Measurements from ENCODE around the gene ATF7IP2.

Gene ATF7IP2

DNA sequence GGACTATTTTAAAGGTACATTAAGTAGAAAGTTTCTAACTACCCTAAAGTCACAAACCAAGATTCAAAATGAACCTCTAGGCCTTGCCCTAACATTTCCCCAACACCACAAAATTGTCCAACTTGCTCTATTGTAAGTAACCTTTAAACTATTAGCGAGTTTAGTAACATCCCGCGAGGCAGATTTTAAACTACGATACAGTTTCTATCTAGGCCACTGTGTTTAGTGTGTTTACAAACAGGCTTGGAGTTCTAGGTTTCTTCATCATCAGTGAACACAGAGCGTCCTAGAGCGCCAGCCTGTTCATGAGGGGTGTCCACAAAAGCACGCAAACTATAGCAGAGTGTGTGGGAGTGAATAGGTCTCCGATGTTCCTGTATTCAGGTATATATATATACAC lies 142.8 kb downstream of the ATF7IP2 start:
- H3K27me3 Mint-ChIP-seq, result no peaks in the 10 kb centered on the region
- no peaks in the 10 kb centered on the region for H3K9me3 Mint-ChIP-seq
- peaks cover 2% of the 10 kb centered on the region for H3K36me3 Mint-ChIP-seq (ENCODE audit: insufficient read depth)
- ATAC-seq (replicated peaks; ENCODE audit: extremely low read depth, poor library complexity, severe bottlenecking) (no peak), DNase-seq (ENCODE audit: low spot score in 2 of 2) (no peak)
- no peaks in the 10 kb centered on the region for H3K4me1 Mint-ChIP-seq
- H3K4me3 Mint-ChIP-seq, result no peak overlapping the region
- H3K27ac Mint-ChIP-seq (ENCODE audit: low read depth), result no peak overlapping the region

DNA sequence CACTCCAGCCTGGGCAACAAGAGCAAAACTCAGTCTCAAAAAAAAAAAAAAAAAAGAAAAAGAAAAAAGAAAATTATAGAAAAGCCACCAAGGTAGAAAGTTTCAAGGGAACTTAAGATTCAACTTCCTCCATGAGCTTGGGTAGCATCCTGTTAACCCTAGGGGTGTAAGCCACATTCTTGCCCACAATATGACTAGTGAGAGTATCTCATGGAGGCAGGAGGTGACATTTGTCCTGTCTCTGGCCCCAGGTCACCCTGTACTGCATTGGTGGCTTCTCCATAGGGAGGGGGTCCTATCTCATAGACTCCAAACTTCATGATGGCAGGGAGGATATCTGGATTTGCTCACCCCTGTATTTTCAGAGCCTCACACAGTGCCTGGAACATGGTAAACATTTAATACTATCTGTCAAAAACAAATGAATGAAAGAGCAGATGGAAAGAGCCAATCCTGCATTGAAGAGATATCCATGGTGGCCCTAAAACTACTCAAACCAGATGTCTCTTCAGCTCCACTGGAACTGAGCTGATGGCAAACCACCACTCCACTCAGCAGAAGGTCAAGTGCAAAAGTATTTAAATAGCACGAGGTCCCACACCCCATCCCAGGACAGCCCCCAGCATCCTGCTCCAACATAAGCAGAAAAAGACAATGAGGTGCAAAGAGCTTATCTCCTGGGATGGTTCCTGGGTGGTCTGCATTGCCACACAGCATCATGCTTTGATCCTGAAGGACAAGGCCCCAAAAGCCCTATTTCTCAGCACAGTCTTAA lies 144.2 kb downstream of the ATF7IP2 start:
- Mint-ChIP-seq H3K9me3 (no peaks in the 10 kb centered on the region), H3K27me3 (no peaks in the 10 kb centered on the region), H3K4me1 (no peaks in the 10 kb centered on the region), H3K36me3 (ENCODE audit: insufficient read depth) (peaks cover 2% of the 10 kb centered on the region), H3K4me3 (no peak overlapping the region), H3K27ac (ENCODE audit: low read depth) (no peak overlapping the region)
- ATAC-seq (replicated peaks; ENCODE audit: extremely low read depth, poor library complexity, severe bottlenecking) (no peak), DNase-seq (ENCODE audit: low spot score in 2 of 2) (no peak)

GRCh38 chr16:10530685-10531084 lies 144.8 kb downstream of the ATF7IP2 start:
- peaks cover under 1% of the 10 kb centered on the region for H3K36me3 Mint-ChIP-seq (ENCODE audit: insufficient read depth)
- H3K4me1 Mint-ChIP-seq, result no peaks in the 10 kb centered on the region
- no peak overlapping the region for H3K4me3 Mint-ChIP-seq
- no peak overlapping the region for H3K27ac Mint-ChIP-seq (ENCODE audit: low read depth)
- DNase-seq (ENCODE audit: low spot score in 2 of 2) (no peak), ATAC-seq (replicated peaks; ENCODE audit: extremely low read depth, poor library complexity, severe bottlenecking) (no peak)
- H3K27me3 Mint-ChIP-seq, result no peaks in the 10 kb centered on the region
- H3K9me3 Mint-ChIP-seq, result no peaks in the 10 kb centered on the region

GRCh38 chr16:10531582-10531981 lies 145.7 kb downstream of the ATF7IP2 start:
- Mint-ChIP-seq H3K4me3 (no peak overlapping the region), H3K27ac (ENCODE audit: low read depth) (no peak overlapping the region), H3K9me3 (no peaks in the 10 kb centered on the region), H3K4me1 (no peaks in the 10 kb centered on the region), H3K27me3 (no peaks in the 10 kb centered on the region), H3K36me3 (ENCODE audit: insufficient read depth) (no peaks in the 10 kb centered on the region)
- ATAC-seq (replicated peaks; ENCODE audit: extremely low read depth, poor library complexity, severe bottlenecking), result no peak
- DNase-seq (ENCODE audit: low spot score in 2 of 2), result no peak
